Measurements from ENCODE around the gene SLC2A5.

SLC2A5 gene

GRCh38 chr1:9080705-9081291 lies 11.4 kb upstream of the SLC2A5 start:
- Histone ChIP-seq H3K27ac (no peak overlapping the region), H3K4me3 (no peak overlapping the region)
- no peak for TF ChIP-seq CTCF (IDR thresholded peaks at IDR 0.05)
- no peak for DNase-seq (ENCODE audit: low spot score)

GRCh38 chr1:9079988-9080704 lies 10.7 kb upstream of the SLC2A5 start:
- H3K4me3 ChIP-seq = no peak overlapping the region
- no peak overlapping the region for H3K27ac ChIP-seq
- DNase-seq (ENCODE audit: low spot score) = no peak
- TF ChIP-seq CTCF (IDR thresholded peaks at IDR 0.05) = no peak

GRCh38 chr1:9078752-9079500 lies 9.5 kb upstream of the SLC2A5 start:
- Histone ChIP-seq H3K4me3 (no peak overlapping the region), H3K27ac (no peak overlapping the region)
- no peak for TF ChIP-seq CTCF (IDR thresholded peaks at IDR 0.05)
- no peak for DNase-seq (ENCODE audit: low spot score)

GRCh38 chr1:9078015-9078751 lies 8.7 kb upstream of the SLC2A5 start:
- Histone ChIP-seq H3K27ac (no peak overlapping the region), H3K4me3 (no peak overlapping the region)
- TF ChIP-seq CTCF (IDR thresholded peaks at IDR 0.05) = no peak
- no peak for DNase-seq (ENCODE audit: low spot score)

- no peak for TF ChIP-seq CTCF (IDR thresholded peaks at IDR 0.05)
- no peak overlapping the region for H3K27ac ChIP-seq
- DNase-seq (ENCODE audit: low spot score) = no peak
- no peak overlapping the region for H3K4me3 ChIP-seq
These were observed 5.6 kb upstream of the SLC2A5 start for GRCh38 chr1:9075022-9075421.

- TF ChIP-seq CTCF (IDR thresholded peaks at IDR 0.05) = no peak
- no peak overlapping the region for H3K4me3 ChIP-seq
- DNase-seq (ENCODE audit: low spot score) = no peak
- no peak overlapping the region for H3K27ac ChIP-seq
These were observed 3.7 kb upstream of the SLC2A5 start for GRCh38 chr1:9073143-9073542.

Data from coronary artery (tissue), 2 donors.